BE2C (cell line): ENCODE measurements around the gene LEPROT.
"Not testable (repeated sequence)": the region's sequence is repeated elsewhere in the genome, so short reads cannot be mapped to it uniquely, and the experiment has no call there.

Experiments used
- DNase-seq: peaks from one replicate; pipeline ENCODE4 v3.0.0-alpha.2; 2020
- H3K27me3 ChIP-seq: fragments of 250-450 bp; sonication (Bioruptor Pico); 2 replicates; pipeline ENCODE4 v1.5.1; 2020; ENCODE audit warnings: mild to moderate bottlenecking
- H3K36me3 ChIP-seq: fragments of 250-450 bp; sonication (Bioruptor Pico); 2 replicates; pipeline ENCODE4 v1.5.1; 2020; ENCODE audit warnings: mild to moderate bottlenecking
- H3K4me1 ChIP-seq: fragments of 250-450 bp; sonication (Bioruptor Pico); 2 replicates; pipeline ENCODE4 v1.5.1; 2020
- H3K4me3 ChIP-seq: 2 replicates; pipeline ENCODE4 v1.5.1; 2011; ENCODE audit warnings: low read depth, low read length
- H3K9me3 ChIP-seq: fragments of 250-450 bp; sonication (Bioruptor Pico); 2 replicates; pipeline ENCODE4 v1.5.1; 2020
- CTCF ChIP-seq: IDR thresholded peaks from 2 replicates; pipeline ENCODE4 v1.5.1; 2012; ENCODE audit warnings: mild to moderate bottlenecking, low read depth, low read length

Gene LEPROT

DNA sequence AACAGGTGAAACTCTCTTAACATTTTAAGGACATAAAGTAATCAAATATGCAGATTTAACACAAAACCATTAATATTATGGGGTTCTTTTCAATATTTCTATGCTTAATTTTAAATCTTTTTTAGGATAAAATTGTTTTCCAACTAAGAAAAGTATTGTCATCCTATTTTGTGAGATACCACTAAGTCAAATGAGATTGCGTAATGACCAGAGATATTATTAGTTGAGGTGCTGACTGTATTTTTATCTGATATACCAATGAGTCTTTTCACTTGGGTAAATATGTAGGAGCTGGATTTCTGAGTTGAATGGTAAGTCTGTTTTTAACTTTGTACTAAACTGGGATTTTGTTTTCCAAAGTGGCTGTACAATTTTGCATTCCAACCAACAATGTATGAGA lies 25.4 kb downstream of the LEPROT start:
- TF ChIP-seq CTCF, result no peak
- Histone ChIP-seq H3K27me3 (no peaks in the 10 kb centered on the region), H3K4me1 (no peaks in the 10 kb centered on the region), H3K4me3 (no peak overlapping the region), H3K9me3 (no peaks in the 10 kb centered on the region), H3K36me3 (no peaks in the 10 kb centered on the region)
- no peak for DNase-seq

GRCh38 chr1:65449214-65449823 lies 28.9 kb downstream of the LEPROT start:
- Histone ChIP-seq H3K36me3 (no peaks in the 10 kb centered on the region), H3K9me3 (no peaks in the 10 kb centered on the region), H3K27me3 (no peaks in the 10 kb centered on the region), H3K4me3 (no peak overlapping the region), H3K4me1 (no peaks in the 10 kb centered on the region)
- no peak for TF ChIP-seq CTCF
- no peak for DNase-seq

DNA sequence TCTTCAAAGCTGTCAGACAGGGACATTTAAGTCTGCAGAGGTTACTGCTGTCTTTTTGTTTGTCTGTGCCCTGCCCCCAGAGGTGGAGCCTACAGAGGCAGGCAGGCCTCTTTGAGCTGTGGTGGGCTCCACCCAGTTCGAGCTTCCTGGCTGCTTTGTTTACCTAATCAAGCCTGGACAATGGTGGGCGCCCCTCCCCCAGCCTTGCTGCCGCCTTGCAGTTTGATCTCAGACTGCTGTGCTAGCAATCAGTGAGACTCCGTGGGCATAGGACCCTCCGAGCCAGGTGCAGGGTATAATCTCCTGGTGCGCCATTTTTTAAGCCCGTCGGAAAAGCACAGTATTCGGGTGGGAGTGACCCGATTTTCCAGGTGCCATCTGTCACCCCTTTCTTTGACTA lies 35.2 kb downstream of the LEPROT start:
- not testable (repeated sequence) for H3K4me1 ChIP-seq, H3K9me3 ChIP-seq, H3K4me3 ChIP-seq, DNase-seq, H3K36me3 ChIP-seq, H3K27me3 ChIP-seq

- no peak for TF ChIP-seq CTCF
- no peak for DNase-seq
- Histone ChIP-seq H3K36me3 (no peaks in the 10 kb centered on the region), H3K4me3 (no peak overlapping the region), H3K27me3 (no peaks in the 10 kb centered on the region), H3K9me3 (no peaks in the 10 kb centered on the region), H3K4me1 (no peaks in the 10 kb centered on the region)
Measured at GRCh38 chr1:65456481-65456880, 36.0 kb downstream of the LEPROT start.

GRCh38 chr1:65457868-65458267 lies 37.4 kb downstream of the LEPROT start:
- Histone ChIP-seq H3K4me1 (no peaks in the 10 kb centered on the region), H3K27me3 (no peaks in the 10 kb centered on the region), H3K36me3 (no peaks in the 10 kb centered on the region), H3K4me3 (no peak overlapping the region), H3K9me3 (no peaks in the 10 kb centered on the region)
- no peak for DNase-seq
- no peak for TF ChIP-seq CTCF

GRCh38 chr1:65458730-65459396 lies 38.4 kb downstream of the LEPROT start:
- Histone ChIP-seq H3K4me1 (no peaks in the 10 kb centered on the region), H3K27me3 (no peaks in the 10 kb centered on the region), H3K9me3 (no peaks in the 10 kb centered on the region), H3K36me3 (no peaks in the 10 kb centered on the region), H3K4me3 (no peak overlapping the region)
- no peak for DNase-seq
- TF ChIP-seq CTCF, result no peak
